Pons (tissue), 1 donor: ENCODE measurements around the gene KLRB1.
"Not testable (repeated sequence)": the region's sequence is repeated elsewhere in the genome, so short reads cannot be mapped to it uniquely, and the experiment has no call there.

ENCODE experiments used
- DNase-seq: peaks from one replicate; pipeline ENCODE4 v3.0.0-alpha.2; 2016; ENCODE audit warnings: low spot score

Gene KLRB1

DNA sequence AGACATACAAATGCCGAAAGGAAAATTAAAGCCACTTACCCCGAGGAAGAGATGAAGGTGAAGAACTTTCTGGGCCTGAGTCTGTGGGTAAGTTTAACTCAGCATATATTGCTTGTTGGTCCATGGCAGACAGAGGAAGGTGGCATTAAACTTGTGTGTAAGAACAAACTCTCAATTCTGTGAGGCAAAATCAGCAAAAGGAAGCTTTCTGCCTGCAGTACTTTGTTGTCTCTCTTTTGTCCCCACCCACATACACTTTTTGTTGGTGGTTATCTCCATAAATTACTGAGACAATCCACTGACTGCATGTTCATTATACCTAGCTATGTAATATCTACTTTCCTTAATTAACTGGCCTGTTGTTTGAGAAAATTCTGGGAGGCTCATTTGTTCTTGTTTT is at the start of gene KLRB1:
KLRB1 (minus strand) TSS at position 201 of the 400 bp plus-strand sequence; CDS start at position 124, 77 bp downstream.
- no peak for DNase-seq

DNA sequence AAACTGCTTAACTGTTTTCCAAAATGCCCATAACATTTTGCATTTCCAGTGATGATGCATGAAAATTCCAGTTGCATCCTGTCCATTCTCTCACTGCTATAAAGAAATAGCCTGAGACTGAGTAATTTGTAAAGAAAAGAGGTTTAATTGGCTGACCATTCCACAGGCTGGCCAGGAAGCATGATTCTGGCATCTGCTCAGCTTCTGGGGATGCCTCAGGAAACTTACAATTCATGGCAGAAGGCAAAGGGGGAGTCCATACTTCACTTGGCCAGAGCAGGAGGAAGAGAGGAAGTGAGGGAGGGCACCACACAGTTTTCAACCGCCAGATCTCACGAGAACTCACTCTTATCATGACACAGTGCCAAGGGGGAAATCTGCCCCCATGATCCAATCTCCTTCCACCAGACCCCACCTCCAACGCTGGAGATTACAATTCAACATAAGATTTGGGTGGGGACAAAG is 43.6 kb upstream of the KLRB1 start:
- DNase-seq, result peak; percentile 18

DNA sequence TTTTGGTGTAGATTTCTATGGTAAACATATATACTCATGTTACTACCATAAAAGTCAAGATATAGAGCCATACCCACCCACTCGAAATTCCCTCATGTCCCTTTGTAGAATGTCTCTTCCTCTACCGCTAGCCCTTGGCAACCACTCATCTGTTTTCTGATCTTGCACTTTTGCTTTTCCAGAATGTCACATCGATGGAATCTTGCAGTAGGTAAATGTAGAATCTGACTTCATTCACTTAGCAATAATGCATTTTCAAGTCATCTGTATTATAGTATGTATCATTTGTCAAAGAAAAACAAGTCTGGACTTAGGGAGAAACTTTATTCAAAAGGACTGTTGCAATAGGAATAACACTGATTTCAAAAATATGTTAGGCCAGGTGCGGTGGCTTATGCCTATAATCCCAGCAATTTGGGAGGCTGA is 42.4 kb upstream of the KLRB1 start:
- no peak for DNase-seq

DNA sequence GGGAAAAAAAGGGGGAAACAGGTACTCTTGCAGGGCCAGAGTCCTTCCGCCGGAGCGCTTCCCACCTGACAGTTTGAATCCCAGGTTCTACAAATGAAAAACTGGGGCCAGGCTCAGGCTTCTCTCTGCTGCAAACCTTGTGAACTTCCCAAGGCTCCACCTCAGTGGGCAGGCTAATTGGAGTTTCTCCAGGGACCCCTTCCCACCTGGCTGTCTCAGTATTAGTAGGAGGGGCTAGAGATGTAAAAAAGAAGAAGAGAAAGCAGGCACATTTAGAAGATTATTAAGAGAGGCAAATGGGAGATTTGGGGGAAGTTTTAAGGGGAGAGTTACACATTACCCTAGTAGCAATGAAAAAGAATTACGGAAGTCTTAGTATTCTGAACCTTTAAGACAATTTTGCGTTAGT is 41.8 kb upstream of the KLRB1 start:
- DNase-seq, result peak; percentile 24

DNA sequence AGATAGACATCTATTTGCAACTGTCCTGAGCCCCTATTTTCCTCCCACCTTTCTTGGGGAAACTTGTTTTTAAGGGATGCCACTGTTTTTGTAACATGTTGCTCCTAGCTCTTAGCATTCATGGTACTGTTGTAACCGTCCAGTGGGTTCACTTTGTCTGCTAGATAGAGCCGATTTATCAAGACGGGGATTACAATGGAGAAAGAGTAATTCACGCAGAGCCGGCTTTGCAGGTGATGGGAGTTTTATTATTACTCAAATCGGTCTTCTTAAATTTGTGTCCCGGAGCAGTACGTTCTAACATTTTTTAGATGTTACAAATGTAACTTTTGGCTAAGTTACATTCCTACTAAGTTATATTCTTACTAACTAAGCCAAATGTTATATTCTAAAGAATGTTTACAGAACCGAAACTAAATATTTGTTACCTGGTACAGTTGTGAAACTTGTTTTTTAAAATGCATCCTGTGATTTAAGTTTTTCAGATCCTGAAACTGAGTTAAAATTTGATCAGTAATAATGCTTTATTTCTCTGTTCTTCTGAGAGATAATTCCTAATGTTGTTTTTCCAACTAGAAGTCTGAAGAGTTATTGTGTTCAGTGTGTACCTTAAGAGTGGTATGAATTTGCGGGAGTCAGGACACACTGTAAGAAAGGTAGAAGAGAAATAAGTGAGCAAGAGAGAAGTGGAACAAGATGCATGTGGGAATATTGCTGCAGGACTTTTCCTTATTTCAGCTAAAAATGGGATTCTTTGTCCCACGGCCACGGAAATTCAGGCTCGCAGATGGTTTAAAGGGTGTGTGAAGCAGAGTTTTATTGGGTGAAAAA is 41.2 kb upstream of the KLRB1 start:
- no peak for DNase-seq

DNA sequence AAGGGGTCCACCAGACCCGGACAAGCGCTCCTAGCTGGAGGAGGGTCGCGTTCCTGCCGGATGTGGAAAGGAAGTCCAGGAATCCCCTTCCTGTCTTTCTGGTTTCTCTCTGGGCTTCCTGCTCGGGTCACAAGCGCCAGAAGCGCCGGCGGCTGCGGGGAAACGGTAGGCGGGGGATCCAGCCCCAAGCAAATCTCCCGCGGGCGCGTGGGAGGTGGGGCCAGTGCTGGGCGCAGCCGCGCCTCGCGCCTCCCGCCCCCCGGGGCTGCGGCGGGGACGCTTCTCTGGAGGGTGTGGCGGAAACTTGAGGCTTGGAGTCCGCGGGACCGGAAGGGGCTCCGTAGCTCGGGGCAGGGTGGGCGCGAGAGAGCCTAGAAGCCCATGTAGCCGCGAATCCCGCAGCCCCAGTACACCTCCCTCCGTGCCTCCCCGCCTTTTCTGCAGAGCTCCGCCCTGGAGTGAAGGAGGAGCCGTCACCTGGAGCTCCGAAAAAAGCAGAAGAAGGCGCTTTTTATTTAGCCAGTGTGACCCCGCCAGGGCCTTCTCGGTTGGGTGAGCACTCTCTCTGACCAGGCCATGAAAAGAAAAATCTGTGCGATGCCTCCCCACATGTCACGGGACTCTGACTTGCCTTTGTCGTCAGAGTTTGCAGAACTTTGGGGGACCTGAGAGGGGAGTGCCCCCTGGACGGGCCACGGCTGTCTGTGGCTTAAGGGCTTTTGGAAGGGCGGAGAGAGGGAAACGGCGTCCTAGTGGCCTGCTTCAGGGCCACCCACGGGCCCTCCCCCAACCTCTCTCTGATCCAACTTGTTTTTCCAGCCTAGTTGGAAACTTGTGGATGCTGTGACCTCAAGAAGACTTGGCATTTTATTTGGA is 40.3 kb upstream of the KLRB1 start:
- peak; percentile 70 for DNase-seq

DNA sequence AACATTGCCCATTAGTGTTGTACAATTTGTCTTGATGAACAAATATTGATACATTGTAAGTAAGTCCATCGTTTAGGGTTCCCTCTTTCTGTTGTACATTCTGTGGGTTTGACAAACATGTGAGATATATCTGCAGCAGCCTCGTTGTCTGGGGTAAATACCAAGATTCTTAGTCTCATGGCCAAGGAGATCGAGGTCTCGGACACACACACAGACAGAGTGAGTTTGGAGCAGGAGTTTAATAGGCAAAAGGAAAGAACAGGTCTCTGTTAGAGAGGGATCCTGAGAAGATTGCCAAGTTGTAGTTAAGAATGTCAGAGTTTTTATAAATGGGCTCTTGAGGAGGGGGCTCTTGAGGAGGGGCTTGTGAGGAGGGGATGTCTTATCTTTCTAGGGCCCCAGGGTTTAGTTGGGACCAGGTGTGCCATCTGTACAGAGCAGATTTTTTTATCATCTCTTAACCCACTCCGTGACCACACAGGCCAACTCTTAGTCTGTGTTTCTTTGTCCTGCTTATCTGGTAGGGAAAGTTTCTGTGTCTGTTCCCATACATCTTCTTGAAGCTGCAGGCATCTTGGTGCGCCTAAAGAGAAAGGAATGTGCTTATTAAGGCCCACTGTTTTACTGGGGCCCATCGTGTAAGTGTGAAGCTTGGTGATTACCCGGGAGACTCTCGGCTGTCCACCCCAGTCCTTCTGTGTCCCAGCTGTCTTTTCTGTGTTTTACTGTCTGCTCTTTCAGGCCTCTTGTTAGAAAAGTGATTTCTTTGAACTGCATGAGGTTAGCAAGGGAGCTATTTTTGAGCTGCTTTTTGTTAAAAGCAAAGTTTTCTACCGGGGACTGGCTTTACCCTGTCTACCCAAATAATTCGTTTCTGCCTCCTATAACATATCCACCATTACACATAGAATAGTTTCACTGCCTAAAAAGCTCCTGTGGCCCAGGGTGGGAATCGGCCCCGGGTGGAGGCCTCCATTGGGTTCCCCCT is 39.4 kb upstream of the KLRB1 start:
- no peak for DNase-seq

DNA sequence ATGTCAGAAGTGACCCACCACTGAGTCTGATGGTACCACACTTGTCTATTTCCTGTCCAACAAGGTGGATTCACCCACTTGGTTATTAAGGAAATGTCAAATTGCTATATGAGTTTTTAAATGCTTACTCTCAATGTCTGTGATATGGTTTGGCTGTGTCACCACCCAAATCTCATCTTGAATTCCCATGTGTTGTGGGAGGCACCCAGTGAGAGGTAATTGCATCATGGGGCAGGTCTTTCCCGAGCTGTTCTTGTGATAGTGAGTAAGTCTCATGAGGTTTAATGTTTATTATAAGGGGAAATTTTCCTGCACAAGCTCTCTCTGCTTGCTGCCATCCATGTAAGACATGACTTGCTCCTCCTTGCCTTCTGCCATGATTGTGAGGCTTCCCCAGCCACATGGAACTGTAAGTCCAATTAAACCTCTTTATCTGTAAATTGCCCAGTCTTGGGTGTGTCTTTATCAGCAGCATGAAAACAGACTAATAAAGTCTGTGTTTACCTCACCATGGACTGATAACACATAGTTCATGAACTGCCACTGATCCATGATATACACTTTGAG is 37.4 kb upstream of the KLRB1 start:
- not testable (repeated sequence) for DNase-seq

DNA sequence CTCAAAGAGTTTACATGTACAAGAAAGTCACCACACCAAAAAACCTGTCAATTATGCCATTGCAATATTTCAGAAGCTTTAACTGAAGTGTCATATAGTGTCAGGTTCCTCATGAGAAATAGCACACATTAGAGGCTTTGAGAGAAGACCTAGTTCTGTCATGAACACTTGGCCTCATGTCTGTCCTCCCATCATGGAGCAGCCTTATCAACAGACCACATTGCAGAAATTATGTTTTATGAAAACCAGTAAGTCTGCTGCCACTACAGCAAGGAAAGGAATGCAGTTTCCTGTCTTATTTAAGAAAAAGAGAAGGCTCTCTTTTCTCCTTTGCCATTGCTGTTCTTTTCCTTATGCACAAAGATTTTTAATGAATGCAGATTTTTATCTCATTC is 35.5 kb upstream of the KLRB1 start:
- DNase-seq, result no peak

DNA sequence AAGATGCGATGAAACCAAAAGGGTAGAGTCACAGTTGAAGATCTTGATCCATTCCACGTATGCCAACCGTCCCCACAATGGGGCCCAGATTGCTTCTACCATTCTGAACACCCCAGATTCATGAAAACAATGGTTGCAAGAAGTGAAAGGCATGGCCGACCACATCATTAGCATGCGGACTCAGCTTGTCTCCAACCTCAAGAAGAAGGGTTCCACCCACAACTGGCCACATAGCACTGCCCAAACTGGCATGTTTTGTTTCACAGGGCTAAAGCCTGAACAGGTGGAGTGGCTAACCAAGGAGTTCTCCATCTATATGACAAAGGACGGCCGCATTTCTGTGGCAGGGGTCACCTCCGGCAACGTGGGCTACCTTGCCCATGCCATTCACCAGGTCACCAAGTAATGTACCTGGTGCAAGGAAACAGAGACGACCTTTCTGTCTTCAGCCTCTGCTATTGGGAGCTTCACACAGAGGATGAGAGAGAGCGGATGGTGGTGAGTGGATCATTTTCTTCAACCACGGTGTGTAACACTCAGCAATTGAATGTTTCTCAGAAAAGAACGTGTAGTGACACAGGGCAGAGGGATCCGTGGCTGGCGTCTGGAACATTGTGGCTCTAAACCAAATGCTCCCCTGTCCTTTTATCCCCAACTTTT is 35.0 kb upstream of the KLRB1 start:
- DNase-seq, result no peak

DNA sequence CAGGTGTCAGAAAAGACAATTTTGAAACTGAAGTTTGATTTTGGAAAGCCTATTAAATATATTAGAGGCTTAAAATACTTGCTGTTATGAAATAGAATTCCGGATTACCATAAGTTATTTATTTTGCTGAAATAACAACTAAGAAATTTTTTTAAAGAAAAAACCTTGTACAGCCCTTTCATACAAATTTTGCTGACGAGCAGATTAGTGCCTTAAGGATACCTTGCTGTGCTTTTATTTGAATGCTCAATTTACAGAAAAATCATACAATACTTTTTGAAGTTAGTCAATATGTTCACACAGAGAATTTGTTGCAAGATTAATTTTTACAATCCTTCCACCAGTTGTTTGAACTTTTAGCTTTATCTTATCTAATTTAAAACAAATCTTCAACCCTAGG is 32.3 kb upstream of the KLRB1 start:
- DNase-seq, result no peak

DNA sequence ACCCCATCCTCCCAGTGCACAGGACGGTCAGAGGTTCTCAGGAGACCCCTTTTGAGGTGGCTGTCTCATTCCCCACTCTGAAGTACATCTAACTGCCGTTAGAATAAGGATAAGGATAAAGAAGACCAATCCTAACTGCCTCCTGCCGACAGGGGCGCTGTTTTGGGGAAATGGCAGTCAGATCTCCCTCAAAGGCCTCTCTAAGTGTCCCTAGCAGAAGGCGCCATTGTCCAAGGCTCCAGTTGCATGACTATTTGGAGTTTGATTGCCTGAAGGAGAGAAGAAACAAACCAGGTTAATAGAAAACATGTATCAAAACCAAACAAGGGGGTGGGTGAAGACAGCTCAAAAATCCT is 29.1 kb upstream of the KLRB1 start:
- DNase-seq, result no peak

DNA sequence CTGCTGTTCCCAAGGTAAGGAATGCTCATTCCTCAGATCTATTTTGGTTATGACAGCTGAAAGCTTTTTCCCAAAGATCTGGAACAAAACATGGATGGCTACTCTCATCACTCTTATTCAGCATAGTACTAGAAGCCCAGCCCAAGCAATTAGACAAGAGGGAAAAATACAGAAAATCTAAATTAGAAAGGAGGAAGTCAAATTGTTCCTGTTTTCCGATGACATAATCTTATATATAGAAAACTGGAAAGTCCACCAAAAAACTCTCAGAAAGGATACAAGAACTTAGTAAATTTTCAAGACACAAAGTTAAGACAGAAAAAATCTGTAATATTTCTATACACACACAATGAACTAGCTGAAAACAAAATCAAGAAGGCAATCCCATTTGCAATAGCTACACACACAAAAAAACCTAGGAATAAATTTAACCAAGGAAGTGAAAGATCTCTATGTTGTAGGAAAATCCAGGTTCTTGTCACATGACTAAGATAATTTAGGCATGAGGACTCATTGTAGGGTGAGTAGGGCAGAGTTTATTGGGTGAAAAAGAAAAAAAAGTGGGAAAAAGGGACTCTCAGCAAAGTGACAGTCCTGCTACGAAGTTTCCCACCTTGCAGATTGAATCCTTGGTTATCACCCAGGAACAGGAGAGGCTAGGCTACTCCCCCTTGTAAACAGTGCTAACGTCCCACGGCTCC is 28.6 kb upstream of the KLRB1 start:
- no peak for DNase-seq

DNA sequence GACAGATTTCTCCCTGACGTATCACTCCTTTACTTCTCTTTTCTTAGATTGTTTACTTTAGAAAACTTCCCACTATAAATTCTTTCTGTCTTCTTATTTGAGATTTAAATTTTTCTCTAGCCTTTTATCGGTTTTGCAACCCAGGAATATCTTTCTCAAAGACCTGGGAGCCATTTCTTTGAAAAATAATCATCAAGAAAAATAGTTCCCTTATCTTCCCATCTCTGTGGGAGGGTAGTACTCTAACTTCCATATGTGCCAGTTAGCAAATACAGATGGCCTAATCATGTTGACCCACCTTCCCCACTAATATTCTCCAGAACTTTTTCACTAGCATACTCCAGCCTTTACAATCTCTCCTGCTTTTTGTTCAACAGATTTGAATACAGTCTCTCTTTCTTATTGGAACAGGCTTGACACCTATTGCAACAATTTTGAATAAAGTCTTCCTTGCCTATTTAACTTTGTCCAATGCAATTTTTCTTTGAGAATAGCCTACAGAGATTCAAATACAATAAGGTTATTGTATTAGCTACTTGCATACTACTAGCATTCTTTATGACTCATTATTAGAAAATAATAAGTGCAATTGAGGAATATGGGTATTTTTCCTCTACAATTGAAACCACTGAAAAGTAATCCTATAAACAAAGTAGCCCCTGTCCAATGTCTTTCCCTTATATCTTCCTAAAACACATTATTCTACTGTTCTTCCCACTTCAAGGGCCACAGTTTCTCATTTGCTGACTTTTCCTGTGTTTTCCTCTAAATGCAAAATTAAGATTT is 27.4 kb upstream of the KLRB1 start:
- no peak for DNase-seq

DNA sequence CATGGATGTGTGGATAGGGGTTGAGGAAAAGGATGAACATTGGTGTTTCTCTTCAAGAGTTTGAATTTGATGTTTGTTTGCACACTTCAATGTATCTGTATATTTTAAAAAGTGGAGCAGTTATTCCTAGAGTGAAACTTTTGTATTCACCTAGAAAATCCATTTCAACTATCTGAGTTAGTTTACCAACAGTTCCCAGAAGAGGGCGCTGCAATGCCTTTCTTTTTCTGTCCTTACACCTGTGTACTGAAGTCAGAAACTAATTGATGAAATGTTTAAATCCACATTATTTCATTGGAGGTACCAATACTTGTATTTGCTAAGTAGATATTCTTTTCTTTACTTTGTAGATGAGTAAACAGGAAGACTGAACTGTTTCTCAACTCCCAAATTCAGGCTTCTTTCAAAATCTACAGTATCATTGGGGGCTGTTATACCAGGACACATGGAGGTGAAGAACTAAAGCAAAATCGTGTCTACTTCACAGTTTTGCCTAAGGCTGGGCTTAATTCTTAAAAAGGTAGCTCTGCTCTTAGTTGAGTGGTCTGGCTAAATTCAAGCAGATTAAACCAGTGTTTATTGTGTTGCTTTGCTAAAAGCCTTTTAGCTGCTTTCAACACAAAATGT is 26.6 kb upstream of the KLRB1 start:
- DNase-seq, result peak; percentile 64

DNA sequence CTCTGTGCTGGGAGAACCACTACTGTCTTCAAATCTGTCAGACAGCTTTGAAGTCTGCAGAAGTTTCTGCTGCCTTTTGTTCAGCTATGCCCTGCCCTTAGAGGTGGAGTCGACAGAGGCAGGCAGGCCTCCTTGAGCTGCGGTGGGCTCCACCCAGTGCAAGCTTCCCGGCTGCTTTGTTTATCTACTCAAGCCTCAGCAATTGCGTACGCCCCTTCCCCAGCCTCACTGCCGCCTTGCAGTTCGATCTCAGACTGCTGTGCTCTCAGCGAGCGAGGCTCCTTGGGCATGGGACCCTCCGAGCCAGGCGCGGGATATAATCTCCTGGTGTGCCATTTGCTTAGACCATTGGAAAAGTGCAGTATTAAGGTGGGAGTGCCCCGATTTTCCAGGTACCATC is 25.1 kb upstream of the KLRB1 start:
- no peak for DNase-seq

DNA sequence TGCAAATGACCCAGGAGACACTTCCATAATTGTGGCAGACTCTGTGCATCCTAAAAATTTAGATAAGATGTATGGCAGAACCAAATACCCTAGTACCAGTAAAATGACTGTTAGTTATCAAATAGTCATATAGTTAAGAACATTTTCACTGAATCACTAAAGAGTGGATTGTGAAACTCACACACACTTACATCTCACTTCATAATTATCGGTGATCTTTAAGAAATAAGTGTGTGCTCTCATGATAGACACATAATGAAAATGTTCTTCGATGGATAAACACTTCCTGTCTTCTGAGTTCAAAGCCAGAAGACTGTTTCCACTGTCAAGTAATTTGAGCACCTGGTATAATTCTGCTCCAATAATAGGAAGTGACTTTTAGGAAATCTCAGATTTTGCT is 19.1 kb upstream of the KLRB1 start:
- DNase-seq, result no peak

DNA sequence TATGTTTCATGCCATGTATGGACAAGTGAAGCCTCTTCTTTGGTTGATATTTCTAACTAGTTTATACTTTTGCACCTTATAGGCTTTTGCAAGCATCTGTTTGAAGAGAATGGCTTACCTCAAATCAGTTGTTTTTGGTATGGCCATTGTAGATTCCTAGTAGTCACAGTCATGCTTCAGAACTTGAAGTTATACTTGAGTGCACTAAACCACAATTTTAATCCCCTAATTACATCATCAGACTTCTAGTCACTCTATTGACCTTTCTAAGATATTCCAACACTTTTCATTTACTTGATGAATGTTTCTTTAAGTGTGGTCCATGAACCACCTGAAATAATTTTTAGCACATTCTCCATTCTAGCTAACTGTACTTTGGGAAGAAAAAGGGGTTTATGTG is 18.6 kb upstream of the KLRB1 start:
- no peak for DNase-seq

DNA sequence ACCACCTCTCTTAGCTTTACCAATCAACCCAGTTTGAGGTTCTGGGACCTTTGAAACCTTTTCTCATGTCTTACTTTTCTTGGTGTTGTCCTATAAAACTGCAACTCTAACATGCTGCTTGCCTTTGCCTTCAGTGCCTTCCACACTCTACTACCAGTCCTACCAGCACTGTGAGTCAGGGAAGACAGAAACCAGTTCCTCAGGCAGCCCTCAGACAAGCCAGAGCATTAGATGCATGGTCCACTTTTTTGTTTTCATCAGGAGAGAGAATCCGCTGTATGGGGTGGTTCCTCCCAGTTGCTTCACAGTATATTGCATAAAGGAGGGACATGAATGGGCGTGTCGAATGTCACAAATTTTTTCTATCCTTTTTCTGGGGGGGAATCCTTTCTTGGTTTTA is 17.3 kb upstream of the KLRB1 start:
- DNase-seq, result no peak
